ENCODE data around the gene ARRB1.

Gene ARRB1

DNA sequence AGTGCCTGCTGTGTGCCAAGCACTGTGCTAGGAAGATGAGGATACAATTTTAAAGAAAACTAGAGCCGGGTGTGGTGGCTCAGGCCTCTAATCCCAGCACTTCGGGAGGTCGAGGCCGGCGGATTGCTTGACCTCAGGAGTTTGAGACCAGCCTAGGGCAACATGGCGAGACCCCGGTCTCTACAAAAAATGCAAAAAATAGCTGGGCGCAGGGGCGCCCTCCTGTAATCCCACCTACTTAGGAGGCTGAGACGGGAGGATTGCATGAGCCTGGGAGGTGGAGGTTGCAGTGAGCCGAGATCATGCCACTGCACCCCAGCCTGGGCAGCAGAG, 102.6 kb downstream of the ARRB1 start:
- no peak for DNase-seq (ENCODE audit: low read depth)

DNA sequence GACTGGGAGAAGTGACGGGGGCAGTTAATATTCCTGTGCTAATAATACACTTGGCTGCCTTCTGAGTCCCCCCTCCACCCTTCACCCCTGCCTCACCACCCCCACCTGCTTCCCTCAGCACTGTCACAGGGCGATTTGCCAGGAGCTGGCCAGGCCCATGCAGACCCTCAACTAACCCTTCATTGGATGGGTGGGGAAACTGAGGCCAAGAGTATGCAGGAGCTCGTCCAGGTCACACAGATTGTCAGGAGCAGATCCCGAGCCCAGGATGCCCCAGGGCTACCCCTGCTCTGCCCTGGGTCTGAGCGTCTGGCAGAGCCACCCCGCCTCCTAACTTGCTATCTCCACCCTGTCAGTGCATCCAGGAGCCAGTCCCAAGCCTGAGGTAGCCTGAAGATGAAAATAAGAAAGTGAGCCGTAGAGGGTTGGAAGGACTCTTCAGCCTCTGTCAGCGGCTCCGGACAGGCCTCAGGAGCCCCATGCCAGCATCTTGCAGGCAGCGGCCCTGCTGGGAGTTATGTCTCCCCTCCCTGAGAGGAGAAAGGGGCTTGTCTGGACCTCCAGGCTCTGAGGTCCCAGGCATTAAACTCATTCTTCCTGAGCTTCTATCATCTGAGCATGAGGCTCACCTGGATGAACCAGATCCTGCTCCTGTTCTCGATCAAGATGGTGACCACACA, 104.7 kb downstream of the ARRB1 start:
- no peak for DNase-seq (ENCODE audit: low read depth)

DNA sequence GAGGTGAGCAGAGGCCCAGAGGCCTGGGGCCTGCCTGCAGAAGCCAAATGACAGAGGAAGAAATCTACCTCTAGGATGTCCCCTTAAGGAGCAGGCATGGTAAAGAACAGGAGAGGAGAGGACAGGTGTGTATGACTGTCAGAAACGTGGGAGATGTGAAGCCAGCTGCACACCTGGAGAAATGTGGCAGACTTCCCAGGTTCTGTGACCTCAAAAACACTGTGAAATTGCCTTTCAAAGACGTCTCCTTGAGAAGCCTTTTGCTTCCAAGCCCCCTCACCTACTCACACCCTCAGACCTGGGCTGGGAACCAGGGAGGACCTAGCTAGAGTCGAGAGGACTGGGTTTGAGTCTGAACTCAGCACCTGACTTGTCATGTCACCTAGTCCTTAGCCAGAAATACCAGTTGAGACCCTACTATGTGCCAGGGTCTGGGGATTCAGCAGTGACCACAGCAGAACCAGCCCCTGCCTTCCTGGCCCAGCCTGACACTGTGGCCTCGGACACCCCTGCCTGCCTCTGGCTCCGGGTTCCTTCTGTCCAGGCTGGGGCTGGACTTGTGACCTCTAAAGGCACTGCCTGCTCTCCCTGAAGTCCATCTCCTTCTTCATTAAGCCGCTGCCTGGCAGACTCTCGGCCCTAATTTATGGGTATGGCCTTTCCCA, 105.3 kb downstream of the ARRB1 start:
- DNase-seq (ENCODE audit: low read depth), result no peak

DNA sequence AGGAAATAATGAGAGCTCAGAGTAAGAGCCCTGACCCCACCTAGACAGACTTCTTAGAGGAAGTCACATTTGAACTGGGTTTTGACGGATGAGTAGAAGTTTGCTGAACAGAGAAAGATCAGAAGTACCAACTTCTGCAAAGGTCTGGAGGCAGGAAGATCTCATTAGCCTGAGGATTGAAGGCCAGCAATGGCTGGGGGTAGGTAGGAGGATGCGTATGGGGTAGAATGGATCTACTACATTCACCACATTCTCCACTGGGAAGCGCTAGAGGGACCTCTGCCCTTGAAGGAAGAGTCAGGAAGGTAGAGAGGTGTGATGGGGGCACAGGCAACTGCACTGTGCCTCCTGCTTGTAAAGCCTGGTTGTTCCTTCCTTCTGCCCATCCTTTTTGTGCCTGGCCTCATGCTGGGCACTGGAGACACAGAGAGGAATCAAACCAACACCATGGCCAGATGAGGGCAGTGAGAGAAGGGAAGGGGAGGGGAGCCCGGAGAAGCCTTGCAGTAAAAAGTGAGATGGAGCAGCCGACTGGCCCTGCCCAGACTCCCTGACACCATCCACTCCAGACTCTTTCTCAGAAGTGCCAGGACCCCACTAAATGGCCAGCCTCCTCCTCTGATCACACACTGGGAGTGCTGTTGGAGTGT, 106.0 kb downstream of the ARRB1 start:
- no peak for DNase-seq (ENCODE audit: low read depth)

DNA sequence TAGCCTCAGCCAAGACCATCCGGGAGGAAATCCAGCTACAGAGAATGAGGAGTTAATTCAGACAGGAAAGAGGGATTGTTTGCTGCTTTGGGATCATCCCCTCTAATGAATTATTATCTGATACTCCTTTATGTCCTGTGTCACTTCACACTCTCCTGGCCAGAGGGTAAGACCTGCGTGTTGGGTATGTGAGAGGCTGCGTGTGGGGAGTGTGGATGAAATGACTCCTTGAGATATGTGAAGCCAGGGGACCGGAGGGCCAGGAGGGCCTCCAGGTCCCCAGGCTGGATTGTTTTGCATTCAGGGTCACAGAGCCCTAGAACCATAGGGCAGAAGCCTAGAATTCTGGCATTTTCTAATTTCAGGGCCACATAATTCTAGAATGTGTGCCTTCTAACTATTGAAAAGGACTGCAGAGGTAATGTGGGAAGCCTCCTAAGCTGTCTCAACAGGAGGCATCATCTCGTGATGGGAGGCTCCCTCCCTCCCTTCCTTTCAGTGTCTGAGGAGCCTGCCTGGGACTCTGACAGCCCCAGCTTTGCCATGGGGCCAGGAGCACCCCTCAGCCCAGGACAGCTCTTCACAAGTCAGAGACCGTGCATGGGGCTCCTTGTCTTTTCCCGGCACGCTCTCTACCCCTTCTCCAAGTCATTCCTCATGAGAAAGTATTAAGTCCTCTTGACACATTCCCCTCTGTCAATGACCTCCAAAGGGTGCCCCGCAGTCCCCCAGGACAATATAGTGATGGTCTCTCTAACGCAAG, 107.2 kb downstream of the ARRB1 start:
- no peak for DNase-seq (ENCODE audit: low read depth)

DNA sequence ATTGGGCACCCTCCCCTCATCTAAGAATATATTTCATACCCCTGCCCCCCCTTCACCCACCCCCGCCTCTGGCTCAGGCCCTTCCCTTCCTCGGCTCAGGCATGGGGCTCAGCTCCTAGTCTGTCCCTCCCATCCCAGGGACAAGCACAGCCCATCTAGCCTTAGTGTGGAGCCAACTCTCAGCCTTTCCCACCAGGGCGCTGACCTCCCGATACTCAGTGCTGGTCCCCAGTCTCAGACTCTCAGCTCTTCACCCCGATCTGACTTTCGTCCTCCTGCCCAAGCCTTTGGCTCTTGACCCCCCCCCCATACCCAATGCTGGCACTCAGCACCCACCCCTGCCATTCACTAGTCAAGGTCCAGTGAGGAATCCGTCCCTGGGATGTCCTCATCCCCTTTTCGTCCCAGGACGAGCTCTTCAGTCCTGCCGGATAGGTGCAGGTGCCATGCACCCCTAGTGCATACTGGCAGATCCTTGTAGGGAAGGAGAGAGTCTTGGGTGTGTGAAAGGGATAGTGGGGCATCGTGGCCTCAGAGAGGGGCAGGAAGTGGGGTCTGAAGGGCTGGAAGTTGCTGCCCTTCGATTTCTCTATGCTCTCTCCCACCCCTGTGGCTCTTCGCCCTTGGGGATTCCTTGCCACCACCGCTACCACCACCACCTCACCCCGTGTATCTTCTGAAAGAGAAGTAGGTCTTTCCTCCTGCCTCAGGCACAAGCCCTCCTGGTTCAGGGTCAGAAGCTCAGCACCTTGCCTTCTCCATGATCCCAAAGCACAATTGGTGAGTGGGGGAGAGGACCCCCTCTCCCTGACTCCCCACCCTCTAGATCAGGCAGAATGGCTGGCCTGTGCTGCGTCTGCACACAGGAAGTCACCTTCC, 108.5 kb downstream of the ARRB1 start:
- DNase-seq (ENCODE audit: low read depth), result no peak

DNA sequence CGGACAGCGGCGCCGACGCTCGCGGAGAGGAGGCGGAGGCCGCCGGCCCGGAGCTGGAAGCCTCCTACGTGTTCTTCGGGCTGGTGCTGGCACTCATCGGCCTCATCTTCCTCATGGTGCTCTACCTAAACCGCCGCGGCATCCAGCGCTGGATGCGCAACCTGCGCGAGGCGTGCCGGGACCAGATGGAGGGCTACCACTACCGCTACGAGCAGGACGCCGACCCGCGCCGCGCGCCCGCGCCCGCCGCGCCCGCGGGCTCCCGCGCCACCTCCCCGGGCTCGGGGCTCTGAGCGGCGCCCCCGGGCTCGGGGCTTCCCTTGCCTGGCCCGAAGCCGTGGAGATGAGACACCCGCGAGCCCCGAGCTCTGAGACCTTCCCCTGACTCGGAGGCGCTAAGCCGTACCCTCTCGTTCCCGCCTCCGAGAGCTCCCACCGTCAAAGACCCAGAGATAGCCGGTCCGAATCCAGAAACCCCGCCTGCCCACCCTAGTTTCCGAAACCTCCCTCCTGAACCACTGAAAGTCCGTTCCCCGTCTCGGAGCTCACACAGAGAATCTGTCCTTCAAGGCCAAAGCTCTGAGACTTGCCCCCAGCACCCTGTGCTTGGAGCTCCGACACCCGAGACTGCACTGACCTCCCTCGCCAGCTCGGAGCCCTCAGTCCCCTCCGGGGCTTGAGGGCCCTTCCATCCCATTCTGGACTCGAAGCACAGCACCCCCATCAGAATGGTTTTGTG, 109.4 kb downstream of the ARRB1 start:
- DNase-seq (ENCODE audit: low read depth), result no peak

DNA sequence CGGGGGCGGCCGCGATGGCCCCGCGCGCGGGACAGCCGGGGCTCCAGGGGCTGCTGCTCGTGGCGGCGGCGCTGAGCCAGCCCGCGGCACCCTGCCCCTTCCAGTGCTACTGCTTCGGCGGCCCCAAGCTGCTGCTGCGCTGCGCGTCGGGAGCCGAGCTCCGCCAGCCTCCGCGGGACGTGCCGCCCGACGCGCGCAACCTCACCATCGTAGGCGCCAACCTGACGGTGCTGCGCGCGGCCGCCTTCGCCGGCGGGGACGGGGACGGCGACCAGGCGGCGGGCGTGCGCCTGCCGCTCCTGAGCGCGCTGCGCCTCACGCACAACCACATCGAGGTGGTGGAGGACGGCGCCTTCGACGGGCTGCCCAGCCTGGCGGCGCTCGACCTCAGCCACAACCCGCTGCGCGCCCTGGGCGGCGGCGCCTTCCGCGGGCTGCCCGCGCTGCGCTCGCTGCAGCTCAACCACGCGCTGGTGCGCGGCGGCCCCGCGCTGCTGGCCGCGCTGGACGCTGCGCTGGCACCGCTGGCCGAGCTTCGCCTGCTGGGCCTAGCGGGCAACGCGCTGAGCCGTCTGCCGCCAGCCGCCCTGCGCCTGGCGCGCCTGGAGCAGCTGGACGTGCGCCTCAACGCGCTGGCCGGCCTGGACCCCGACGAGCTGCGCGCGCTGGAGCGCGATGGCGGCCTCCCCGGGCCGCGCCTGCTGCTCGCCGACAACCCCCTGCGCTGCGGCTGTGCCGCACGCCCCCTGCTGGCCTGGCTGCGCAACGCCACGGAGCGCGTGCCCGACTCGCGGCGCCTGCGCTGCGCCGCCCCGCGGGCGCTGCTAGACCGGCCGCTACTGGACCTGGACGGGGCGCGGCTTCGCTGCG, 110.2 kb downstream of the ARRB1 start:
- peak; percentile 69 for DNase-seq (ENCODE audit: low read depth)

DNA sequence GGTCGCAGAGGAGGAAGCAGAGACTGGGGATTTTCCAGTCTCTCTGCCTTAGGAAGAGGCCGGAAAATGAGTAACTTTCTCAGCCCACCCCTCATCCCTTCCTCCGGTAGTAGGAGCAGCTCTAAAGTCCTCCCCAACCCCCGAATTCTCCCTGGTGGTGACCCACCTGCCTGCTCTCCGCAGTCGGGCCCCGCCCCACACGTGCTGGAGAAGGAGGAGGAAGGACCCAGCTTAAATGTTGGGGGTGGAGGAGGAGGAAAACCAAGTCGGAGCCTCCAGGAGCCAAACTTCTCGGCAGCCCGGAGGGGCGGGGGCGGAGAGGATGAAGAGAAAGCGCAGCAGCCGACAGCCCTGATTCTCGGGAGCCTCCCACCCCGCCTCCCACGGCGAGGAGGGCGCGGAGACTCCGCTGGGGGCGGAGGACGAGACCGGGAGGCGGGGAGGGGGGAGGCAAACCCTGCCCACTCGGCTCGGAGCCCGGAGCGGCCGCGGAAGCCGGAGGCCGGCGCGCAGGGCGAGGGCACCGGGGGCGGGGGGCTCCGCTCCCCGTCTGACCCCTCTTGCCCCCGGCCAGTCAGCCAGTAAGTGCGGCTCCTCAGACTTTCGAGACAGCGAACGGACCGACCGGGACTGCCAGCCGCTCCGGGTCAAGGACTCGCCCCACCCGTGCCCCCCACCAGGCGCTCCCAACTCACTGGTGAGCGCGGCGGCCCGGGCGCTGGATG, 111.0 kb downstream of the ARRB1 start, which contains the start of gene TPBGL:
Gene TPBGL, plus strand, starts transcription at position 464 of the 725 bp plus-strand sequence. CDS start 276 bp downstream, outside the sequence.
- no peak for DNase-seq (ENCODE audit: low read depth)

DNA sequence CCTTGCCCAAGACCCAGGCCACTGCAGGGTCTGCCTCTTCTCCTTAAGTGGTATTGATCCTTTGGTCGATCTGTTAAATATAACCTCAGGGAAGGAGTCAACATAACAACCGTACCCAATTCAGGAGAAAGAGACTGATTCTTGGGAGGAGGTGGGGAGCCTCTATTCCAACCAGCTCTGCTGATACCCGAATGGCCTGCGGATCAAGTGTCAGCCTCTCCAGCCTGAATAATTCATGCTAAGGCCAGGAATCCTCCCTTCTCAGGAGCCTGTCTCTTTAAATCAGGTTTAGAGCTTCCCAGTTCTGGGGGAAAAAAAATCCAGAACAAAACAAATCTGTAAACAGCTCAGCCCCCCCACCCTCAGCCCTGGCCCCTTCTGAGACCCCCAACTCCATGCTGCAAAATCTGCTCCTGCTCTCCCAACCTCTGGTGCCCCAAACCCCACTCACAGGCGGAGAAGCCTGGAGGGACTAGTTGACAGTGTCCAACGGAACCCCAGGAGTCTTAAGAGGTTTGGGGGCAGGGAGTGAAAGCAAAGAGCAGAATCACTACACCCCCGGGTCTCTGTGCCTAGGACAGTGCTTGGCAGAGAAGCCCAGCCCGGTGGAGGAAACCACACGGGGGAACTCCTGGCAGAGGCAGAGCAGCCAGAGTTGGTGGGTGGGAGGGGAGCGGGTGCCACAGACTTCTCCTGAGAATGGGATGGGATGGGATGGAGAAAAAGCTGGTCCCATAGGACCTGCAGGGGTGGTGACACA, 111.8 kb downstream of the ARRB1 start:
- no peak for DNase-seq (ENCODE audit: low read depth)

DNA sequence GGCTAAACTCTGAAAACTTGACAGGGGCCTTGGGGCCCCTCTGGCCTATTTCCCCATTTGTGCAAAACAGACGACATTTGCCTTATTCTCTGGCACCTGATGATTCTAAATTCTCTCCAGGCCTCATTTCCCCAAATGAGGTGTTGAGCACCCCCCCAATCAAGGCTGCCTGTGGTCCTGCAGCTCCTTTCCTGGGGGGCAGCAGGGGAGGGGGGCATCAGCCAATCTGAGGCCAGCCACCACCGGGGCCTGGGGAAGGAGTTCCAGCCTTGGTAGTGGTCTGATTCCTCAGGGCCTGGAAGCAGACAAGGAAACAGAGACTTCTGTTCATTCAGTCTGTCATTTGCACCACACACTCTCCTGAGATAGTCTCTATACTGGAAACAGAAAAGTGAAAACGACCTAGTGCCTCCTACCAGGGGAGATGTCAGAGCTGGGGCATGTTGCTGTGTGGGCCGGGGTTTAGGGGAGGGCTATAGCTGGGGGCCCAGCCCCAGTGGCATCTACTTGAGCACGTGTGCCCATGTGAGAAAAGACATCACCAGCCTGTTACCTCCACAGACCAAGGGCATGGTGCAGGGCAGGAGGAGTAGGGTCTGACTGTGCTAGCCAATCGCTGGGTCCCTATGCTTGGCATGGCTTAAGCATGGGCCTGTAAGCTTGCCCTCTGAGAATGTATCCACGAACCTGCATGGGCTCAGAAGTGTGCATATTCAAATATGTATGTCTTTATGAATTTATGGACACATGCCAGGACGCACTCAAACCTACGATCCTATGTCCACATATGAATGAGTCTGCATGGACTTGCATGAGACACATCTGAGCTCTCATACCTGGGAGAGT, 112.6 kb downstream of the ARRB1 start:
- DNase-seq (ENCODE audit: low read depth), result no peak

DNA sequence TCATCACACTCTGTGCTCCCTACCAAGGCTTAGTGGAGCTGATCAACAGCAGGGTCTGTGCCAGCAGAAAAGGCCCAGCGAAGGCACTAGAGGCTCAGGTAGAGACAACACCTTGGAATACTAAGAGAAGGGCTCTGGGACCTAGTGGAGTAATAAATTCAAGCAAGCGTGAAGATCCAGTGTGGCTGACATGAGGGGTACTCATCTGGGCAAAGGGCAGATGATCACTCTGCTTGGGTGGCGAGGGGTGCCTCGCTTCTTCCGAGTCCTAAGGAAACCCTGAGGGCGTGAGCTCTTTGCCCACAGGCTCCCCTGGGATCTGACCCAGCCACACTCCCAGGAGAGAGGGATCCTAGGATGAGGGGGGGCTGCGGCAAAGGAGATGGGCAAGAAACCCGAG, 114.4 kb downstream of the ARRB1 start:
- DNase-seq (ENCODE audit: low read depth), result no peak

DNA sequence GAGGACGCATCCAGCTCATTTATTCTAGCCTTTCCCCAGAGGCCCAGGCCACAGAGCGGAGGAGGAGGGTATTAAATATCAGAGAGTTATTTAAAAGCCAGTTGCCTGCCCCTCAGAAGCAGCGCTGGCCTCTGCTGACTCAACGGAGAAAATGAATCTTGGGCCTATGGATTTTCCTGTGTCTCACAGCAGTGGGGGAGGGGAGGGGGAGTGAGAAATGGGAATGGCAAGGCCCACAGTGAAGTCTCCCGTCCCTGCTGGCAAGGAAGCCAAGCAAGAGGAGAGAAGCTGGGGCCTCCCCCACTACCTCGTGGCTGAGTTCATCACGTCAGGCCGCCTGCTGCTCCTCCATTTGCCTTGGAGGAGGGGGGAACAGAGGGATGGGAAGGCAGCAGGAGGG, 115.4 kb downstream of the ARRB1 start:
- DNase-seq (ENCODE audit: low read depth), result no peak

DNA sequence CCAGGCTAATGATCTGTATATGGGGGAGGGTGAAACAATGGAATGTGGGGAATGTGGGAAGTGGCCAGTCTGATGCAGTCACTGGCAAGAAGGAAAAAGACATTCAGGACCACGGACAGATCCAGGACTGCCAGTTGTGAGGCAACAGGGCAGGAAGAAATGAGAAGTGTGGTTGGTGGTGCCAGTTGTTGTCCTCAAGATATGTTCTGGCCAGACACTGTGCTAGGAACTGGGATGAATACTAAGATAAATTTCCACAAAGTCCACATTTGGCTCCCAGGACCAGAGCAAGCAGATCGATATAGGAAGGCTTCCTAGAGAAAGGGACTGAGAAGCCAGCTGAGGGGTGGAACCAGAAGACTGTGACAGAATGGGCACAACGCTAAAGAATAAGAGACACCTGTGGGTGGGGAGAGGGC, 117.7 kb downstream of the ARRB1 start:
- DNase-seq (ENCODE audit: low read depth), result peak; percentile 12

DNA sequence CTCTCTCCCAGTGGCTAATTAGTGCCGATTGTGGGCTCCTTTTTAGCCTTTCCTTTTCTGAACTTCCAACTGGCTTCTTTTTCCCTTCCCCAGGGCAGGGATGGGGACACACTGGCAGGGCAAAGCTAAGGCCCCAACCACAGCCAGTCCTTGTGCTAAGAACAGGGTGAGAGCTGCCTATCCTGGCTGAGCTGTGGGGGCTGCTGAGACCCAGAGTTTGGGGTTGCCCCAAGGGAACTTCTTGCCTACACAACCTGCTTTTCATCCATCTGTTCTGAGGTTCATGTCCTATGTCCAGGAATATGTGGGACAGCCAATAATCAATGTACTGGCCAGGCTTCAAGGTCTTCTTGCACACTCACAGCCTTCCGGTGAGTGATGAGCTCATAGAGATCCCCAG, 120.8 kb downstream of the ARRB1 start:
- no peak for DNase-seq (ENCODE audit: low read depth)

DNA sequence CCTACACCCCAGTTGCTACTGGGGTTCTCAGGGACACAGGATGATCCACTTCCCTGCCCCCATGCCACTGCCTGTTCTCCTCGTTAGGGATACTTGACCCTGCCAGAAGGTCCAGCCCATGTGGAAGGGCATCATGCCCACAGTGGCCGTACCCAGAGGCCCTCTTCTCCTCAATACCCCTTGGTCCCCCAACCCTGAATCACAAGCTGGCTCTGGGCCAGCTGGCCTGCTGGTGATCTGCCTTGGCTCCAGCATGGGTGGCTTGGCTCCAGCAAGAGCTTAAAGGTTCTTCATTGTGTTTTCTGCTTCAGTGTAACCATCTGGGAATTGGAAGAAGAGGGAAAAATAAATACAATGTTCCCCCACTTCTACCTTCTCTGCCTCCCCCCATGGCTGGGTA, 122.0 kb downstream of the ARRB1 start:
- DNase-seq (ENCODE audit: low read depth), result no peak

DNA sequence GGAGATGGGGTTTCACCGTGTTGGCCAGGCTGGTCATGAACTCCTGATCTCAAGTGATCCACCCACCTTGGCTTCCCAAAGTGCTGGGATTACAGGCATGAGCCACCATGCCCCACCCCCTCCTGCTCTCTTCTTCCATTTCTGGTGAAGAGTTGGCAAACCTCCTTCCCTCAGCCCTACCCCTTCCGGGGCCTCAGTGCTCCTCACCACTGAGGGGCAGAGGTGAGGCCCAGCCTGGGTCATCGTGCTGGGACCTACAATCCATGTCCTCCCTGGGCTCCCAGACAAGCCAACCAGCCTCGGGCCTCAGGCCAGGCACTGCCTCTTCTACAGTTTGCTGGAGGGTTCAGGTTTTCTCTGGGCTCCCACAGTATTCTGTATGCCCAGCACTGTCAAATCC, 125.7 kb downstream of the ARRB1 start:
- no peak for DNase-seq (ENCODE audit: low read depth)
